ENCODE data around the gene LAIR1.

Gene LAIR1

DNA sequence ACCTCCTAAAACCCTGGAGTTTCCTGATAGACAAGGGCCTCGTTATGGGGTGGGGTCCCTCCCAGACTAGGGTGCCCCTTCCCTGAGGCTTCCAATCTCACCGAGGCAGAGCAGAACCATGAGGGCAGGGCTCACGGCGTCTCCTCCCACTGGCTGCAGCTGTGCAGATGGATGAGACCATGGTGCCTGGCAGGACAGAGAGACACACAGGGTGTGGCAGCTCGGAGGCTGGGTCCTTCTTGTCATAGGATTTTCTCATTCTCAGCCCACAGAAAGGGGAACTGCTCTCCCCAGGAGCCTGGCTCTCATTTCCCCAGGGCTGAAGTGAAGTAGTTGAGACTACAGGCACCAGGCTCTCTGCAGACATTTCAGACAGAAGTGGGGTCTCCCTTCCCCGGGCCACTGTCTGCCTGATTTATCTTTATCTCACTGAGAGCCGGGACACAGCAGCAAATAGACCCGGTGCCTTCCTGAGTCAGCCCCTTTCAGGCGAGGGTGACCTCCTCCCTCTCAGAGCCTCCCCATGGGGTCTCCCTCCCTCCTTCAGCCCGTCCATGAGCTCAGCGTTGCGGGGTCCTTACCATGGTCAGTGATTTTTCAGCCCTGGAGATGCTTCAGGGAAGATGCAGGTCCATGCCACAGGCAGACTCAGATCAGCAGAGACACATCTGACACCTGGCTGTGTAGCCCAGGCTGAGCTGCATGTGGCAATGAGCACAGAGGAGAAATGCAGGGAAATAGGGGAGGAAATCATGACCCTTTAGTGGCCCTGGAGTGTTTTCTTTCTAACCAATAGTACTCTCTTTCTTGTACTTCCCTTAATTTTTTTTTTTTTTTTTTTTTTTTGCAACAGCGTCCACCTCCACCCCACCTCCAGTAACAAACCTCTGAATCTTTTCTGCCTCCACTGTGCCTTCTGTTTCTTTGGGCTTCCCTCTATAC, 52.0 kb downstream of the LAIR1 start, which contains the start of gene LILRA5:
Gene LILRA5, minus strand, starts transcription at position 731 of the 942 bp plus-strand sequence. Its CDS starts 147 bp downstream, at position 584.
- H3K4me3 ChIP-seq (ENCODE audit: low read length), result no peak within 1 kb of the TSS
- no peak for TF ChIP-seq CTCF (conservative IDR thresholded peaks at IDR 0.05; ENCODE audit: low read depth, low read length)
- DNase-seq (ENCODE audit: low read depth), result no peak

DNA sequence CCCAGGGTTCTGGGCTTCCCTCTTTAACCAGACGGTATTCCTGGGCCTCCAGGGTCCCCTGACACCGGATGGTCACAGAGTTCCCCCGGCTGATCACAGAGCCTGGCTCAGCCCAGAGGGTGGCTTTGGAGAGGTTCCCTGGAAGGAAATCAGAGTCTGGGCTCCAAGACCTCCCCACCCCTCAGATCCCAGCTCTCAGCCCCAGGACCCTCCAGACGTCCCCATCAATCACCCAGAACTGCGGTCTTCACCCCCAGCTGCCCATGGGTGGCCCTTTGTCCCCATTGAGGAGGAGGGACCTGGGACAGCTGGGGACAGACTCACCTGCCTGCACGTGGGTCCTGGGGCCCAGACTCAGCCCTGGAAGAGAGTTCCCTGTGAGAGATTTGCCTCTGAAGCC, 52.7 kb downstream of the LAIR1 start:
- H3K4me3 ChIP-seq (ENCODE audit: low read length), result no peak overlapping the region
- no peak for TF ChIP-seq CTCF (conservative IDR thresholded peaks at IDR 0.05; ENCODE audit: low read depth, low read length)
- no peak for DNase-seq (ENCODE audit: low read depth)

DNA sequence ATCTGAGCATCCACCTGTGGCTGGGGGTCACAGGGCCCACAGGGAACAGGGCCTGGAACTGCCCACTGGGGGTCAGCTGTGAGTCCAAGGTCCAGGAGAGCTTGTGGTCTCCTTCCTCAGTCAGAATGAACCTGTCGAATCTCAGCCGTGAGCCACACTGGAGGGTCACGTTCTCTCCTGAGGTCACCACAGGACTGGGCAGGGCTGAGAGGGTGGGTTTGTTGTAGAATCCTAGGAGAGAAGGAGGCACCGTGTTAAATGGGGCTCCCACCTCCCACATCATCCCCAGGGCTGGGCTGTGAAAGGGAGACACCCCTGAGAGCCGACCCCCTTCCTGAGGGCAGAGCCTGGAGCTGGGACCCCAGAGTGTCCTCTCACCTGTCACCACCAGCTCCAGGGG, 53.2 kb downstream of the LAIR1 start:
- no peak overlapping the region for H3K4me3 ChIP-seq (ENCODE audit: low read length)
- no peak for DNase-seq (ENCODE audit: low read depth)
- TF ChIP-seq CTCF (conservative IDR thresholded peaks at IDR 0.05; ENCODE audit: low read depth, low read length), result no peak

DNA sequence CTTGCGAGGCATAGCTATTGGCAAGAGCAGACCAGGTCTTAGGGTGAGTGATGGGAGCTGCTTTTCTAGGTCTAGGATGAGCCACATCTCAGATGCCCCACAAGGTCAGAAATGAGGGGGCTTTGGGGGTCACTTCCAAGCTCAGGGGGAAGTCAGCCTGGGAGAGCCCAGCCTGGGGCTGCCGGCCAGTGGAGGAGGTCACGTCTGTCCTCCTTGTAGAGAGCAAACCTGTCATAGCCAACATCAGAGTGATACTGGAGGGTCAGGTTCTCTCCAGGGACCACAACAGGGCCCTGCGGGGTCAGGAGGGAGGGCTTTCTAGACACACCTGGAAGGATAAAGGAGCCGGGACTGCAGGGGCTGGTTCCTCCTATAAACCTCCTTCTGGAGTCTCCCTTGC, 54.2 kb downstream of the LAIR1 start:
- no peak overlapping the region for H3K4me3 ChIP-seq (ENCODE audit: low read length)
- no peak for DNase-seq (ENCODE audit: low read depth)
- no peak for TF ChIP-seq CTCF (conservative IDR thresholded peaks at IDR 0.05; ENCODE audit: low read depth, low read length)

- DNase-seq (ENCODE audit: low read depth), result no peak
- no peak overlapping the region for H3K4me3 ChIP-seq (ENCODE audit: low read length)
- TF ChIP-seq CTCF (conservative IDR thresholded peaks at IDR 0.05; ENCODE audit: low read depth, low read length), result no peak
Observed at GRCh38 chr19:54309811-54310210, 54.9 kb downstream of the LAIR1 start.

GRCh38 chr19:54307389-54308020, 57.2 kb downstream of the LAIR1 start:
- TF ChIP-seq CTCF (conservative IDR thresholded peaks at IDR 0.05; ENCODE audit: low read depth, low read length), result no peak
- H3K4me3 ChIP-seq (ENCODE audit: low read length), result no peak overlapping the region
- DNase-seq (ENCODE audit: low read depth), result no peak
